Fibroblast of lung (primary cell): Measurements from ENCODE around the gene CAPSL. TPM values are rescaled to one million over a fixed set of nuclear protein-coding genes. Genes with fewer than 3 reads are reported as not detected.

Experiments used
- DNase-seq, 2 donors: peaks; one replicate each; pipeline versions ENCODE4 v3.0.0 to v3.0.0-alpha.2; 2010; ENCODE audit warnings: low read depth in 2 of 2
- H2AFZ ChIP-seq: 2 replicates; pipeline ENCODE4 v1.5.1; 2012; ENCODE audit warnings: low read length, control low read depth, inconsistent platforms
- H3K27ac ChIP-seq: 2 replicates; pipeline ENCODE4 v1.5.1; 2011; ENCODE audit warnings: low read length, control low read depth; ENCODE audit not compliant: insufficient read depth
- H3K27me3 ChIP-seq: 2 replicates; pipeline ENCODE4 v1.5.1; 2011; ENCODE audit warnings: mild to moderate bottlenecking, low read length; ENCODE audit not compliant: control insufficient read depth, insufficient read depth
- H3K36me3 ChIP-seq: 2 replicates; pipeline ENCODE4 v1.5.1; 2011; ENCODE audit warnings: low read length; ENCODE audit not compliant: control insufficient read depth, insufficient read depth
- H3K4me1 ChIP-seq: 2 replicates; pipeline ENCODE4 v1.5.1; 2011; ENCODE audit warnings: low read length; ENCODE audit not compliant: control insufficient read depth, insufficient read depth; ENCODE audit errors: extremely low read depth
- H3K4me2 ChIP-seq: 2 replicates; pipeline ENCODE4 v1.5.1; 2011; ENCODE audit warnings: low read length, control low read depth; ENCODE audit not compliant: insufficient read depth; ENCODE audit errors: extremely low read depth
- H3K4me3 ChIP-seq, 4 experiments: fragments of 200-600 bp in 1 of 4; sonication (generic) in 1 of 4; replicated peaks in 1 of 4; 2 replicates each; pipeline ENCODE4 v1.5.1; 2011 to 2016; ENCODE audit warnings: low read length in 4 of 4, low read depth in 3 of 4, mild to moderate bottlenecking in 3 of 4, control low read depth in 2 of 4, inconsistent platforms in 1 of 4, mixed read lengths in 1 of 4; ENCODE audit not compliant: insufficient read depth in 1 of 4; ENCODE audit errors: control extremely low read depth in 1 of 4
- H3K79me2 ChIP-seq: 2 replicates; pipeline ENCODE4 v1.5.1; 2012; ENCODE audit warnings: mild to moderate bottlenecking, low read length, inconsistent platforms; ENCODE audit not compliant: control insufficient read depth, insufficient read depth
- H3K9ac ChIP-seq: 2 replicates; pipeline ENCODE4 v1.5.1; 2011; ENCODE audit warnings: mild to moderate bottlenecking, low read length, control low read depth; ENCODE audit not compliant: insufficient read depth
- H3K9me3 ChIP-seq: 2 replicates; pipeline ENCODE4 v1.5.1; 2012; ENCODE audit warnings: low read depth, low read length; ENCODE audit not compliant: control insufficient read depth, insufficient read depth
- H4K20me1 ChIP-seq: 2 replicates; pipeline ENCODE4 v1.5.1; 2011; ENCODE audit warnings: low read length; ENCODE audit not compliant: control insufficient read depth, insufficient read depth; ENCODE audit errors: extremely low read depth
- EZH2 ChIP-seq: IDR thresholded peaks from 2 replicates; pipeline ENCODE4 v1.5.1; 2012; ENCODE audit warnings: low read length, control low read depth, mild to moderate bottlenecking; ENCODE audit errors: missing control alignments
- polyA plus RNA-seq, 2 donors: library from polyadenylated mRNA; depleted of rRNA in 1 of 2; stranded (reverse) in 1 of 2; unstranded in 1 of 2; fragments of >200 nt; gene quantifications; 2 replicates each; pipeline ENCODE4 v1.2.1, GENCODE V29; 2011 to 2012; ENCODE audit warnings: missing spikeins in 1 of 2
- total RNA-seq: library from RNA; depleted of rRNA; stranded (reverse); fragments of >200 nt; gene quantifications from 2 replicates; pipeline ENCODE4 v1.2.1, GENCODE V29; 2014
- TF ChIP-seq, protein P1 (sequence below), 2 donors: IDR thresholded peaks in 1 of 2; conservative IDR thresholded peaks in 1 of 2; 1 replicate in 1 of 2; 2 replicates in 1 of 2; pipeline ENCODE4 v1.5.1; 2011 to 2012; ENCODE audit warnings: low read length in 2 of 2, control low read depth in 1 of 2, inconsistent platforms in 1 of 2, low read depth in 1 of 2, mild to moderate bottlenecking in 1 of 2

Gene CAPSL
- total and polyA plus RNA-seq, 2 donors (not counting 1 experiment from before 2014, with no cell fraction given) = 0.33 to 0.96 TPM

DNA sequence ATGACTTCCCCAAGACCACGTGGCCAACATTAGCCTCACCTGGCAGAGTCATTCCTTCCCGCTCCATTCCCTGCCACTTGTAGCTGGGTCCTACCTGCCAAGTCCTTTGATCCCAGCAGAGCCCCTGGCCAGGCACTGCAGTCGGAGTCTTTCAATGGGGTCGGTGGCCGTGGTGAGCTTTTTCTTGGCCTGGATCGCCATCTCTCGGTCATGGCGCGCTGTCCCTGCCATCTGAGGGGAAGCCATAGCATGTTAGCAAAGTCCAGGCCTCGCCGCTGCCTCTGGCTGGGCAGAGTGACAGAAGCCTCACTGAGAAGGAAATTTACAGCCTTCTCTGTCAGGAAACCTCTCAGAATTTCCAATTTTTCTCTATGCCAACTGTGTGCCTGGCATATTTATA is 17.5 kb downstream of the CAPSL start:
- no peak for DNase-seq
- TF ChIP-seq, protein P1, sequence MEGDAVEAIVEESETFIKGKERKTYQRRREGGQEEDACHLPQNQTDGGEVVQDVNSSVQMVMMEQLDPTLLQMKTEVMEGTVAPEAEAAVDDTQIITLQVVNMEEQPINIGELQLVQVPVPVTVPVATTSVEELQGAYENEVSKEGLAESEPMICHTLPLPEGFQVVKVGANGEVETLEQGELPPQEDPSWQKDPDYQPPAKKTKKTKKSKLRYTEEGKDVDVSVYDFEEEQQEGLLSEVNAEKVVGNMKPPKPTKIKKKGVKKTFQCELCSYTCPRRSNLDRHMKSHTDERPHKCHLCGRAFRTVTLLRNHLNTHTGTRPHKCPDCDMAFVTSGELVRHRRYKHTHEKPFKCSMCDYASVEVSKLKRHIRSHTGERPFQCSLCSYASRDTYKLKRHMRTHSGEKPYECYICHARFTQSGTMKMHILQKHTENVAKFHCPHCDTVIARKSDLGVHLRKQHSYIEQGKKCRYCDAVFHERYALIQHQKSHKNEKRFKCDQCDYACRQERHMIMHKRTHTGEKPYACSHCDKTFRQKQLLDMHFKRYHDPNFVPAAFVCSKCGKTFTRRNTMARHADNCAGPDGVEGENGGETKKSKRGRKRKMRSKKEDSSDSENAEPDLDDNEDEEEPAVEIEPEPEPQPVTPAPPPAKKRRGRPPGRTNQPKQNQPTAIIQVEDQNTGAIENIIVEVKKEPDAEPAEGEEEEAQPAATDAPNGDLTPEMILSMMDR (conservative IDR thresholded peaks at IDR 0.05 in 1 of 2, IDR thresholded peaks at IDR 0.05 in 1 of 2; ENCODE audit: low read depth in 1 of 2, low read length in 2 of 2) = peak in 1 of 2 donors; percentile 9
- no peak for TF ChIP-seq EZH2
- H3K36me3 ChIP-seq = no peaks in the 10 kb centered on the region

DNA sequence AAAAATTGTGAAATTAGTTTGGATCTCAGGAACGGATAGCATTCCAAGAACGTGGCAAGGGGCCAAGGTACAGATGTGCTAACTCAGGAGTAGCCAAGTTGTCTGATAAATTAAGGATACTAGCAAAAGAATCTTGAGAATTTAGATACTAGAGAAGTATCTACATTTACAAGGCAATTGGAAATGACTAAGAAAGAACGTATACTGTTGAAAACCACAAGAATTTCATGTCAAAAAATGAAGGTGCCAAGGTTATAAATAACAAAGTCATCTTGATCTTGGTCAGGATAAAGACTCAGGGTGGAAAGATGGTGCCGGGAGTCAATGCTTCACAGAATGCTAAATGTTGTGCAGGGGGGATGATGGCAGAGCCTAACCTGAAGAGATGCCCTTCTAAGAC is 19.2 kb downstream of the CAPSL start:
- Histone ChIP-seq H3K4me2 (no peak overlapping the region), H3K9me3 (no peaks in the 10 kb centered on the region), H3K27me3 (no peaks in the 10 kb centered on the region), H2AFZ (no peak overlapping the region), H3K9ac (no peak overlapping the region), H4K20me1 (no peaks in the 10 kb centered on the region), H3K4me3 (no peak overlapping the region), H3K4me1 (peaks cover 7% of the 10 kb centered on the region), H3K36me3 (no peaks in the 10 kb centered on the region), H3K27ac (peak overlapping the region; percentile 39), H3K79me2 (no peaks in the 10 kb centered on the region)
- DNase-seq = peak; percentile 62 to 94
- TF ChIP-seq, protein P1 (conservative IDR thresholded peaks at IDR 0.05 in 1 of 2, IDR thresholded peaks at IDR 0.05 in 1 of 2; ENCODE audit: low read depth in 1 of 2, low read length in 2 of 2) = no peak
- no peak for TF ChIP-seq EZH2

More for the DNA sequence above, 17.5 kb downstream of the CAPSL start:
- Histone ChIP-seq H3K27me3 (no peaks in the 10 kb centered on the region), H3K27ac (no peak overlapping the region), H3K4me1 (peaks cover 12% of the 10 kb centered on the region), H3K9me3 (no peaks in the 10 kb centered on the region), H4K20me1 (no peaks in the 10 kb centered on the region), H3K4me3 (no peak overlapping the region), H2AFZ (no peak overlapping the region), H3K79me2 (no peaks in the 10 kb centered on the region), H3K4me2 (no peak overlapping the region), H3K9ac (no peak overlapping the region)

- no peak for DNase-seq
Measured at GRCh38 chr5:35908814-35909213, 29.6 kb downstream of the CAPSL start.

More at GRCh38 chr5:35908814-35909213, 29.6 kb downstream of the CAPSL start:
- Histone ChIP-seq H3K4me2 (no peak overlapping the region), H3K27ac (no peak overlapping the region), H3K36me3 (no peaks in the 10 kb centered on the region), H3K9me3 (no peaks in the 10 kb centered on the region), H3K9ac (no peak overlapping the region), H3K4me1 (no peaks in the 10 kb centered on the region), H4K20me1 (no peaks in the 10 kb centered on the region), H3K79me2 (no peaks in the 10 kb centered on the region), H3K27me3 (no peaks in the 10 kb centered on the region), H3K4me3 (no peak overlapping the region), H2AFZ (no peak overlapping the region)
- TF ChIP-seq, protein P1 (conservative IDR thresholded peaks at IDR 0.05 in 1 of 2, IDR thresholded peaks at IDR 0.05 in 1 of 2; ENCODE audit: low read depth in 1 of 2, low read length in 2 of 2) = no peak
- TF ChIP-seq EZH2 = no peak
